Activated T-cell treated with anti-CD3 and anti-CD28 coated beads for 48 hours (primary cell): ENCODE data around the gene AP3S2.
A peak's percentile ranks its signal among the peaks of the same experiment; 100 is the strongest.
"Not testable (repeated sequence)": the region's sequence is repeated elsewhere in the genome, so short reads cannot be mapped to it uniquely, and the experiment has no call there.

Experiments used
- DNase-seq: peaks from one replicate; pipeline ENCODE4 v3.0.0-alpha.2; 2020; ENCODE audit warnings: low read depth

The AP3S2 gene

DNA sequence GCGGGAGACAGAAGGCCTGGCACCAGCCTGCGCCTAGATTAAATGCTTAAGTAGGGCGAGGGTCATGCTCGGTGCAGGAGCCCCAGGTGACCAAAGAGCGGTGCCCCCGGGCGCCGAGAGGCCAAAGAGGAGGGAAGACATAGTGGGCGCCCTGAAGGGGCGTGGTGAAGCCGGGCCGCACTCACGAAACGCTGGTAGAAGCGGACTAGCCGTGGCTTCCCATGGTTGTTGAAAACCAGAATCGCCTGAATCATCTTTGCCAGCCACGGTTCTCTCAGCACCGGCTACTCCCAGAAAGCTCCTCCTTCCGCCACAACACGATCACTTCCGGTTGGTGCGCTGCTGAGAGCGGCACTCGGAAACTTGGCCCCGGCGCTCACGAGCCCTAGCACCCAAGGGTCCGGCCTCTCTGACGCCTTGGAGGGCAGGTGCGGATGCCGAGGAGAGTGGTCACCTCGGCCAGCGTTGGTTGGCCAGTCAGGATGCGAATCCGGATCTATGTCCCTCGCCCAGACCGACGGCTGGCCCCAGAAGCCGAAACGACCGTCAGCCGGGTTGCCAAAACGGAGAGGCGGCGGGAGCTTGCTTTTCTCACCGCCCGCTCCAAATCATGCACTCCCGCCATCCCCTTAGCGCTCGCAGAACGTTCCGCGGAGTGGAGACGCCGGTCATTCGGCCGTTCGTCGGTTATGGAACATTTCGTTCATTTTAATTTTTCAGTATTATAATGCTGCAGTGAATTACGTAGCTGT is at the start of gene AP3S2:
AP3S2 (minus strand) TSS at position 299 of the 752 bp plus-strand sequence; CDS start at position 254, 45 bp downstream.
- DNase-seq = peak; percentile 87

DNA sequence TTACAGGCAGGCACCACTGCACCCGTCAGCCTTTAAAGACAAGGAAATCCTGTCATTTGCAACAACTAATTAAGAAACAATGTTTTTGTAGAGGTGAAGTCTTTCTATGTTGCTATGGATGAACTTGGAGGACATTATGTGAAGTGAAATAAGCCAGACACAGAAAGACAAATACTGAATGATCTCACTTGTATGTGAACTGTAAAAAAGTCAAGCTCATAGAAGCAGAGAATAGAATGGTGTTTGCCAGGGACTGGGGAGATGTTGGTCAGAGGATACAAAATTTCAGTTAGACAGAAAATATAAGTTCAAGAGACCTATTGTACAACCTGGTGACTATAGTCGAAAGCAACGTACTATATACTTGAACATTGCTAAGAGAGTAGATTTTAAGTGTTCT is 46.1 kb upstream of the AP3S2 start:
- no peak for DNase-seq

DNA sequence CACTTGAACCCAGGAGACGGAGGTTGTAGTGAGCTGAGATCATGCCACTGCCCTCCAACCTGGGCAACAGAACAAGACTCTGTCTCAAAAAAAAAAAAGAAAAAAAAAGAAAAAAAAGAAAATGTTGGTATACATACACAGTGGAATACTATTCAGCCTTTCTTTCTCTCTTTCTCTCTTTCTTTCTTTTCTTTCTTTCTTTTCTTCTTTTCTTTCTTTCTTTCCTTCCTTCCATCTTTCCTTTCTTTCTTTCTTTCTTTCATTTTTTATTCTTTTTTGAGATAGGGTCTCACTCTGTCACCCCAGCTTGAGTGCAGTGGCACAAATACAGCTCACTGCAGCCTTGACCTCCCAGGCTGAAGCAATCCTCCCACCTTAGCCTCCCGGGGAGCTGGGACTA is 45.6 kb upstream of the AP3S2 start:
- DNase-seq = not testable (repeated sequence)

DNA sequence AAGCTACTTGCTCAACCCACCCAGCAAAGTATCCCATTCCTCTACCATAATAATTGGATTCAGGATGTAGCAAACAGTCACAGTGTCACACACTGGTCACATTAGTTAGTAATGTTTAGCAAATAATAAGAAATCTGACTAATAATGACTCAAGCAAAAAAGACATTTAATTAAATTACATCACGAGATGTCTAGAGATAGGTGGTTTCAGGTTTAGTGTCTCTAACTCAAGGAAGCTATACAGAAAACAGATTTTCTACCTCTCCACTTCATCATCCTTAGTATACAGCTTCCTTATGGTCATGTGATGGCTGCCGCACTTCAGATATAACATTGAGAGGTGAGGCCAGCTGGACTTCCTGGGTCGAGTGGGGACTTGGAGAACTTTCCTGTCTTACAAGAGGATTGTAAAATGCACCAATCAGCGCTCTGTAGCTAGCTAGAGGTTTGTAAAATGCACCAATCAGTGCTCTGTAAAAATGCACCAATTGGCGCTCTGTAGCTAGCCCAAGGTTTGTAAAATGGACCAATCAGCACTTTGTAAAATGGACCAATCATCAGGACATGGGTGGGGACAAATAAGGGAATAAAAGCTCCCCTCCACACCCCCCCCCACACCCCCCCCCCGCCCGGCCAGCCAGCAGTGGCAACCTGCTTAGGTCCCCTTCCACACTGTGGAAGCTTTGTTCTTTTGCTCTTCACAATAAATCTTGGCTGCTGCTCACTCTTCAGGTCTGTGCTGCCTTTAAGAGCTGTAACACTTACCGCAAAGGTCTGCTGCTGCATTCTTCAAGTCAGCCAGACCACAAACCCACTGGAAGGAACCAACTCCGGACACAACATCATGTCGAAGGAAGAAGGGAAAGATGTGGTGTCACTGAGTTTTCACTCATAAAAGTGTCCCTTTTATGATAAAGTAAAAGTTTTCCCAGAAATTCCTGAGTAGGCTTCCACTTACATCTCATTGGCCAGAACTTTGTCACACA is 43.9 kb upstream of the AP3S2 start:
- DNase-seq = no peak

DNA sequence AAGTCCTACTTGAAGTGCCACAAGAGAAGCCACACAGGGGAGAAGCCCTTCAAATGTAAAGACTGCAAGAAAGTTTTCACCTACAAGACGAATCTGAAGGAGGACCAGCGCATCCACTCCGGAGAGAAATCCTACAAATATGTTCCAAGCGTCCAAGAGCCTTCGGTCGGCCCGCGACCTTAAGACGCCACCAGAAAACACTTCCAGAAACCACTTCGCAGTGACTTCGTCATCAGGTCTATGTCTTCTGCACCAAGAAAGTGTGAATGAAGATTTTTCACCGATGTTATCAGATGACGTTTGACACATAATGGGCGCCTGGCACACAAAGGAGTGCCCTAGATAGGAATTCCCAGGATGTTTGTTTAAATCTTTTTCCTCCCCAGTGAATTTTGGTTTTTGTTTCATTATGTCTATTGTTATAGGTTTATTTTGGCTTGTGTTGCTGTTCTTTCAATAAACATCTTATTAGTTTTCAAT is 43.0 kb upstream of the AP3S2 start:
- no peak for DNase-seq

DNA sequence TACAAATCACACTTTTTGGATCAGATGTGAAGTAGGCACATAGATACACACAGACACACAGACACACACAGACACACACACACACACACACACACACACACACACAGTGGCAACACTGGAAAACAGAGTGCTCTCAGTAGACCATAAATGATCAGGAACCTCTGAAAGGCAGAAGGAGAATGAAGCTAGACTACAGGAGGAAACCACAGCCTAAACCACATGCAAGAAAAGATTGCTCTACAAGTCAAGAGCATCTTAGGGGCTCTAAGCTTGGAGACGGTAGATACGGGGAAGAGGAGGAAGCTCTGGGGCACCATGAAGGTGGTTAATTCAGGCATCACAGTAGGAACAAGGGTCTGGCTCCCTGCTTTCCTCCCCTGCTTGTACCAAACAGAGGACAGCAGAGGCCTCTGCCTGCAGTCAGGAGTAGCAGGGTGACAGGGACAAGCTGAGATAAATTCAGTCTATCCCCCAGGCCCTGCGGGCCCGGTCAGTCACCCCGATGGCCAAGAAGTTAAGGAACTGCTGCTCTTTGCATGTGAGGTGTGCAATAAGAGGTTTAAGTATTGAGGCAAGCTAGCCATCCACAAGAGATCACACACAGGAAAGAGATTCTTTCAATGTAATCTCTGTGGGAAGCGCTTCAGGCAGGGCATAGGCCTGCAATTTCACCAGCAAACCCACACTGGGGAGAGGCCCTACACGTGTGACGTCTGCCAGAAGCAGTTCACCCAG is 42.4 kb upstream of the AP3S2 start:
- DNase-seq = no peak

DNA sequence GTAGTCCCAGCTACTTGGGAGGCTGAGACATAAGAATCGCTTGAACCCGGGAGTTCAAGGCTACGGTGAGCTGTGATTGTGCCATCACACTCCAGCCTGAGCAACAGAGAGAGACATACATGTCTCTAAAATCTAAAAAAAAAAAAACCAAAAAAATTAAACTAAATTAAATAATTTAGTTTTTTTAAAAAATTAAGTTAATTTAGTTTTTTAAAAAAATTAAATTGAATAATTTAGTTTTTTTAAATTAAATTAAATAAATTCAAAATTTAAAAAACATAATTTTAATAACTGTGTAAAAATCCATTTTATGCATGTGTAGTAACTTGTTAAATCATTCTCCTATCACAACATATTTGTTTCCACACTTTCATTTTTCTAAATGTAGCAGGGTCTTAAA is 39.1 kb upstream of the AP3S2 start:
- no peak for DNase-seq

DNA sequence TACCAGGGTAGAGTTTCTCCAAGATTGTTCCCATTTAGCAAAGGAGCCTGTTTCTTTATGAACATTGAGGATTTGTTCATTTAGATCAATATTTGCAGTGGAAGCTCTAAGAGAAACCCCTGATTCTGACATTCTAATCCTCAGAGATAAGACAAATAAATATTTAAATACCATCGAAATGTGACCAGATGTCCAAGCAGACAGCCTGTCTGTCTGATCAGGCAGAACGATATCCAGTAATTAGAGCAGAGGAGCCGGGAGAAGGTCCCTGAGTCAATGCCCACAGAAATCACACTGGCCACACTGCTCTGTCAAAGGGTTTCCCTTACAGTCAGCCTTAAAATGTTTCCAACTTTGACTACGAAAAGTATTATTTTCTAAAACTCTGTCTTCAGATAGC is 34.6 kb upstream of the AP3S2 start:
- DNase-seq = no peak

DNA sequence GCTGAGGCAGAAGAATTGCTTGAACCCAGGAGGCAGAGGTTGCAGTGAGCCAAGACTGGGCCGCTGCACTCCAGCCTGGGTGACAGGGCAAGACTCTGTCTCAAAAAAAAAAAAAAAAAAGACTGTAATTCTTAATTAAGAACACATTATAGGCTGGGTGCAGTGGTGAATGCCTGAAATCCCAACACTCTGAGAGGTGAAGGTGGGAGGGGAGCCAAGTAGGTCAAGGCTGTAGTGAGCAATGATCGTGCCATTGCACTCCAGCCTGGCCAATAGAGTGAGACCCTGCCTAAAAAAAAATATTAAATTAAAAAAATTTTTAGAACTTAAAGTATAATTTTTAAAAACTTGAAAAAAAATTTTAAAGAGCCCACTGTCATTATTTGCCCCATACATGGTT is 32.4 kb upstream of the AP3S2 start:
- DNase-seq = no peak

DNA sequence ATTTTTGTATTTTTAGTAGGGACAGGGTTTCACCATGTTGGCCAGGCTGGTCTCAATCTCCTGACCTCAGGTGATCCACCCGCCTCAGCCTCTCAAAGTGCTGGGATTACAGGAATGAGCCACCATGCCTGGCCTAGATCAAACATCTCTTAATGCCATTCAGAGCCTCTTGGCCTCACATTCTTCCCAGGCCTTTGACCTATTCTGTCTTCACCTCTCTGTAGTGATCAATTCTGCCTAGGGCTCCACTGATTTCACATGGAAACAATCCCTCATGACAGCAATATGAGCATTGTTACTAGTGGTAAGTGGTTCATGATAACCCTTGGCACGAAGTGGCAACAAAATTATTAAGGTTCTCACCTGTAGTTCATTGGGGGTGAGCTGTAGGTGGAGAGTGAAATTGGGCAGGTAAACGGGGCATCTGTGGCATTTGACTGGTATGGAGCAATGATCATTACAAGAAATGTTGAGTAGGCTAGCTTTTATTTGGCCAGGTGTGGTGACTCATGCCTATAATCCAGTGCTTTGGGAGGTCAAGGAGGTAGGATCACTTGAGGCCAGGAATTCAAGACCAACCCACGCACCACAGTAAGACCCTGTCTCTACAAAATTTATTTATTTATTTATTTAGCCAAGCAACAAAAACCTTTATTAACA is 23.8 kb upstream of the AP3S2 start:
- no peak for DNase-seq

DNA sequence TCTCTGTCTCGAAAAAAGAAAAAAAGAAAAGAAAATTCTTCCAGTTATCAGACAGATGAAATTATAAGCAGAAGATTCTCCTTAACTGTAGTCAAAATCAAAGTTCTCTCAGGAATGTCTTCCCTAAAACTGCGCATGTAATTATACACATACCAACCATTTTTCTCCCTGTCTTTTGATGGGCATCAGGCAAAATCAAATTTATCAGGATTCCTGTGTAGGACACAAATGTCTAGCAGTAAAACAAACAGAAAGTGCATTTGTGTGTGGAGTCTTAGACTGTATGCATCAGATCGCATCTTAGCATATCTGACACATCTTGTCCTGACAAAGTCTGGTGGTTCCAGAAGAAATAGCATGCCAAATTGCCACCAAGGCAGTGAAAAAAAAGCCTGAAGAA is 22.9 kb upstream of the AP3S2 start:
- DNase-seq = no peak

DNA sequence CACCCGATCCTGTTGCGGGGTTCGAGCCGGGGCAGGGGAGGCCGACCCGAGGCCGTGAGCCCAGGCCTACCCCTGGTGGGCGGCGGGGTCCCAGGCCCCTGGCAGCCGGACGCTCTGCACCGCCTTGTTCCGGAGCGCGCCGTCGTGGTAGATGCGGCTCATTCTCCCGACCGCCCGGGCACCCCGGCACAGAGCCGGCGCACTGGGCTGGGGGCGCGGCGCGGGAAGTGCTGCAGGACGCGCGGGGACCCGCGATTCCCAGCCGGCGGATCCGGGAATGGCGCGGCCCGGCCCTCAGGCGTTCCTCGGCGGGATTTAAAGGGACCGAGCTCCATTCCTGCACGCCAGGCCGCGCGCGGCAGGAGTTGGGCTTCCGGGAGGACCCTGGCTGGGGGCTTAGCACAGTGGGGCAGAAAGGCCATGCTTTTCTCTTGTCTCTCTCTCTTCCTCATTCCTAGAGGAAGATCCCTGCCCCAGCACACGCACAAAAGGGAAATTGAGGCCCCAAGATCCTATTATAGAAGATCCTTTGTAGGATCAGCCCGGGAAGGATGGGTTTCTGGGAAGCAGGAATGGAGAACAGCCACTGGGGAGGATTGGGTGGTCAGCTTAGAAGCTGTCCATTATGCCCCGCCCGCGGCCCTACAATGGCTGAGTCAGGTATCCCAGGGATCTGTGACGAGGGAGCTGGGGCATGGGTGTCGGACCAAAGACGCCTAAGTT is 19.0 kb upstream of the AP3S2 start, which contains the start of gene ARPIN:
ARPIN (minus strand) TSS at position 279 of the 723 bp plus-strand sequence; CDS start at position 162, 117 bp downstream.
- DNase-seq = no peak

DNA sequence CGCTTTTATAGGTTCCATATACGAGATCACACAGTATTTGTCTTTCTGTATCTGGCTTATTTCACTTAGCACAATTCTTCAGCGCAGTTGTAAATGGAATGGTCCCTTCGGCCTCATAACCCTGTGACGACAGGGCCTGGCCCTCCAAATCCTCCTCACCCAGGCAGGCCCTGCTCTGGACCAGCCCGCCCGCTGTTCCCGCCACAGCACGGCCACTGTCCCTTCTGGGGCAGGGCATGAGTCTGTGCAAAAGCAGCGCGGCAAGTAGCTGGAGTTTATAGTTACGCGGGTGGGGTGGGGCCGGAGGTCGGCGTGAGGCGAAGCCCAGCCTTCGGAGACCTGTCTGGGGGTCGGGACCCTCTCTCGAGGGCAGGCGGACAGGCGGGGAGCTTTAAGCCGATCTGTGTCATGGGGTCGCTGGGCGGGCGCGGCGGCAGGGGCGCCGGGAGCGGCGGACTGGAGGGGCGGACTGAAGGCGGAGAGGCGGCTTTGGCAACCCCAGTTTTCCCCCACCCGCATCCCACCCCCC is 18.4 kb upstream of the AP3S2 start:
- DNase-seq = no peak

DNA sequence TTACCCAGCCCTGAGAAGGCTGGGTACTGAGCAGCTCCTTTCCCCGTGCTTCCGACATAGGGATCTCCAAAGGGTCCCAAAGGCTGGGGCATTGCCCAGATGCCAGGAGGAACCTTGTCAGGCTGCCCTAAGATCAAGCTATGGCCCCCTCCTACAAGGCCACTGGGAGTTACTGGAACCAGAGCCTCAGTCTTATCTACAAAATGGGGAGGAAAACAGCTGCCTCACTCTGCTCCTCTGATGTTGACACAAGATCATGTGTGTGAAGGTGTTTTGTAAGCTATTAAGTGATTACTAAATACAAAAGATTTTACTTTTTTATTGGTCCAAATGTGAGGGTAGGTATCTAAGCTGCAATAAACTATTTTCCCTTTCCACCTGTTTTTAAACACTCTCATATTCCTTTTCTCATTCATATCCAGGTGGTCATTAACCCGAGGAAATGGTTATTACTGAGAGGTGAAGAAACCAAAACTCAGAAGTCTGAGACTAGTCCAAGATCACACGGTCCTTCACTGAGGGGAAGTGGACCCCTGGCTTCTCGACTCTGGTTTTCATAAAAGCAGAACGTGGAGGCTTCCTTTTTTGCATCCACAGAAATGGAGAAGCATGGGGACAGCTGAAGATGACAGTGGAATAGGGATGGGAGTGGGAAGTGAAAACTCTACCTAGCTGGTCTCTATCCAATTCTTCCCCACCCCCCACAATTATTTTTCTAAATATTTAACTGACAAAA is 17.3 kb upstream of the AP3S2 start:
- no peak for DNase-seq

DNA sequence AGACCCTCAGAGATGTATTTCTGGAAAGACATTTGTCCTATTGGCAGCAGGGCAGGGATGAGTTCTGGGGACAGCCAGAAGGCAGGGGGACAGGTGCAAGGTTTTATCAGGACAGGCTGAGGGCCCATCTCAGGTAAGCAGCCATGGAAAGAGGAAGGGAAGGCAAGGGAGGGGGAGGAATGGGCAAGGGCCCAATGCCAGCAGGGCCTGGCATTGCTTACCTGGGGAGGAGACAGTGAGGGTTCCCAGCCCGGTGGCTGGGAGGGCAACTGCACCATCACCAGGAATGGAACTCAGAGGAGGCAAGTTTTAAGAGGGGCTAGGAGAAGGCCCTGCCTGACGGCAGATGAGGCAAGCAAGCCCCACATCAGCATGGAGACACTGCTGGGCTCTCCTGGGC is 15.8 kb upstream of the AP3S2 start:
- no peak for DNase-seq

DNA sequence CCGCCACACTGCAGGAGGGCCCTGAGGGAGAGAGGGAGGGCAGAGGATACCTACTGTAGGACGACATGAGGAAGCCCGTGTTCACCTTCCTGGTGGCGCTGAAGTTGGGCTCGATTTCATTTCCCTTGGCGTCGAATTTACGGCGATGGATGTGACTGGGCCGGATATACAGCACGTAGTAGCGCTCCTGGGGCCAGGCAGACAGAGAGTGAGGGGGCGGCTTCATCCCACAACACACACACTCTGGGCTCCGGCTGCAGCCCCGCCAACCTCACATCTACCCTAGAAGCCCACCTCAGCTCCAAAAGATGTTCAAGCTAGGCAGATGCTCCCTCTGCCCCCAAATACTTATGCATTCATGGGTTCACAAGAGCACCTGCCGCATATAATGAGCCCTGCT is 14.4 kb upstream of the AP3S2 start:
- DNase-seq = no peak

DNA sequence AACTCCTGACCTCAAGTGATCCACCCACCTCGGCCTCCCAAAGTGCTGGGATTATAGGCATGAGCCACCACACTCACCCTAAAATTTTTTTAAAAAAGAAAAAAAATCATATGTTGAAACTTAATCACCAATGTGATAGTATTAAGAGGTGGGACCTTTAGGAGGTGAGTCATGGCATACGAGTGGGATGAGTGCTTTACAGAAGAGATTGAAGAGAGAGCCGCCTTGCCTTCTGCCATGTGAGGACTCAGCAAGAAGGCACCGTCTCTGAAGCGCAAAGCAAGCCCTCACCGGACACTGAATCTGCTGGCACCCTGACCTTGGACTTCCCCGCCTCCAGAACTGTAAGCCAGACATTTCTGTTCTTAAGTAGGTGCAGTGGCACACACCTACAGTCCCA is 13.5 kb upstream of the AP3S2 start:
- no peak for DNase-seq

DNA sequence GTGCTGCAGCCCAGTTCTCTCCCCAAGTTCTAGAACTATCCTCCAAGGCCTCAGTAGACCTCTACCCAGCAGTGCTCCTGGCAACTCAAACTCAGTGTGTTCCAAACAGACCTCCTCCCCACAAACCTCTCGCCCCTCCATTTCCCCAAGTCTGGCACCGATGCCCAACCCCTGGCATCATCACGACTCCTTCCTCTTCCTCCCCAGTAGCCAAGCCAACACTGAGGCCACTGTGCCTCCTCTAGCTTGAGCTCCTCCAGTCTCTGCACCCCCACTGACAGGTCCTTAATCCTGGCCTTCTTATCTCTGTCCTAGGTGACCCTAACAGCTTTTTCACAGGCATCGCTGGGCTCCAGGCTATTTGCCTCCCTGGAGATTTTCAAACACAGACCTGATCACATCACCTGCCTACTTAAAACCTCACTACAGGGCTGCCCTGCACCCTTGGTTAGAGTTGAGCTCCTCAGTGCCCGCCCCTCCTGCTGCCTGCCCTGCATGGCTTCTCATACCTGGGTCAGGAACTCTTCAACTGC is 12.1 kb upstream of the AP3S2 start:
- DNase-seq = no peak

DNA sequence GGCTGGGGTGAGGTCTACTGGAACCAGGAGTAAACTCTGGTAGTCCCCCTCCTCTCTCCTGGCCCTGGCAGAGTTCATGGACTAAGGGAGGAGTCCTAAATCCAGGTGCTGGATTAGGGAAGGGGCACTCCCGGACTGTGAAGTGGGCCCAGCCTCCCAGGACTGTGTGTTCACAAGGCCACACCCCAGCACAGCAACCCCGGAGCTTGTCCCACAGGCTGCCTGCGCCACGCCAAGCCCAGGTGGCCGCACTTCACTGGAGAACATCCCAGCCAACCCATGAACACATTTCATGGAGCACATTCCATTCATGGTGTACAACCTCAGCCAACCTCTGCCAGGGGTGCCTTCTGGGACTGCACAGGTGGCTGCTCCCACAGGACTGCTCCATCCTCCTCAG is 10.7 kb upstream of the AP3S2 start:
- no peak for DNase-seq

DNA sequence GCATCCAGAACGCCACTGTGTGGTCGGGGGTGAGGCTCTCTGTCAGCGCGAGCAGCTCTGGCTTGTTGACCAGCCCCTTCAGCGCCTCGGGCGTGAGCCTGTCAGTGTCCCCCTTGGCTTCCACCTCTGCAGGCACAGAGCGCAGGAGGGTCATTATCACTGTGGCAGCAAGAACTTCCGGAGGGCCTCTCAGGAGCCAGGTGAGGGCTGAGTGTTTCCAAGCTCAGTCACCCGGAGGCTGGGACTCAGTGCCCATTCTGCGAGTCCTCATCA is 10.0 kb upstream of the AP3S2 start:
- DNase-seq = no peak
